Kidney (tissue), 14 donors: ENCODE data around the gene MYO1D. TPM values are rescaled to one million over a fixed set of nuclear protein-coding genes. Genes with fewer than 3 reads are reported as not detected.

Experiments used
- DNase-seq, 5 donors: peaks; one replicate each; pipeline ENCODE4 v3.0.0-alpha.2; 2013 to 2020
- FAIRE-seq: peaks from 2 replicates; lab custom pipeline; 2012; peaks lifted over from hg19 to GRCh38; lab: Jason Lieb, UNC
- H3K27ac ChIP-seq, 2 donors: one replicate each; pipeline ENCODE4 v1.7.0; 2013; ENCODE audit warnings: low read depth in 2 of 2, low read length in 2 of 2, inconsistent platforms in 1 of 2
- H3K27me3 ChIP-seq: one replicate; pipeline ENCODE4 v1.7.1; 2013; ENCODE audit warnings: low read length, inconsistent platforms; ENCODE audit not compliant: control insufficient read depth, insufficient read depth
- H3K36me3 ChIP-seq, 3 donors: one replicate each; pipeline versions ENCODE4 v1.7.0 to v1.7.1; 2013; ENCODE audit warnings: low read length in 3 of 3, control low read depth in 1 of 3, inconsistent platforms in 1 of 3; ENCODE audit not compliant: insufficient read depth in 3 of 3, control insufficient read depth in 2 of 3
- H3K4me1 ChIP-seq, 3 donors: one replicate each; pipeline versions ENCODE4 v1.7.0 to v1.7.1; 2013; ENCODE audit warnings: low read length in 3 of 3, inconsistent platforms in 1 of 3, low read depth in 1 of 3; ENCODE audit not compliant: control insufficient read depth in 2 of 3, insufficient read depth in 2 of 3
- H3K4me3 ChIP-seq, 3 donors: one replicate each; pipeline versions ENCODE4 v1.7.0 to v1.8.1; 2013; ENCODE audit warnings: low read length in 3 of 3, control low read depth in 1 of 3, inconsistent platforms in 1 of 3
- H3K9ac ChIP-seq, 3 donors: one replicate each; pipeline versions ENCODE4 v1.7.0 to v1.7.1; 2013; ENCODE audit warnings: low read length in 3 of 3, control low read depth in 1 of 3, inconsistent platforms in 1 of 3
- H3K9me3 ChIP-seq, 3 donors: one replicate each; pipeline versions ENCODE4 v1.7.0 to v1.7.1; 2013; ENCODE audit warnings: low read length in 3 of 3, control low read depth in 1 of 3, inconsistent platforms in 1 of 3; ENCODE audit not compliant: control insufficient read depth in 2 of 3, insufficient read depth in 1 of 3
- CTCF ChIP-seq: IDR thresholded peaks from 3 replicates; pipeline ENCODE4 v1.5.1; 2012; ENCODE audit warnings: mild to moderate bottlenecking, moderate library complexity, borderline replicate concordance; ENCODE audit not compliant: insufficient read depth; ENCODE audit errors: extremely low read depth
- intact Hi-C: fragments of 100-400 bp; cut with DNase I; formaldehyde crosslinking; loops from one replicate; pipeline ENCODE4 v1.11.1; 2022
- polyA plus RNA-seq: library from polyadenylated mRNA; stranded (reverse); fragments of 350-450 nt; fragmentation: Illumina TruSeq; extraction: RNeasy Lipid Tissue Mini Kit (QIAGEN cat#74804); gene quantifications from one replicate; pipeline ENCODE4 v1.2.3, GENCODE V29; 2014; ENCODE audit warnings: low read depth, low replicate concordance; ENCODE audit not compliant: insufficient read depth
- total RNA-seq: library from RNA; stranded (reverse); fragmentation: NEBNext Ultra II Directional; extraction: Animal tissue kit (Norgen Biotek cat#: 25700); gene quantifications from one replicate; pipeline ENCODE4 v1.2.1, GENCODE V29; 2021
- donor health status: control.
- donor health status: control.
- donor health status: control.
- donor health status: control.
- donor health status: control.
- donor health status: DM: yes; HTN: yes; CAD: no.
- donor health status: Normal renal cell carcinoma (clear cell type).

MYO1D gene
- total and polyA plus RNA-seq, 2 donors from 2014 or later = 21.1 to 99.9 TPM

- Histone ChIP-seq H3K27me3 (no peaks in the 10 kb centered on the region), H3K4me1 (peaks cover 0 to 3% (median 0%) of the 10 kb centered on the region in 3 donors), H3K36me3 (no peaks in the 10 kb centered on the region), H3K9me3 (no peaks in the 10 kb centered on the region), H3K27ac (no peak overlapping the region), H3K4me3 (no peak overlapping the region), H3K9ac (no peak overlapping the region)
- no peak for TF ChIP-seq CTCF
- intact Hi-C loops = no loop called here
- FAIRE-seq (no peak), DNase-seq (no peak)
Observed at GRCh38 chr17:32833076-32833475, 43.8 kb downstream of the MYO1D start.

GRCh38 chr17:32831627-32832243, 45.2 kb downstream of the MYO1D start:
- no peaks in the 10 kb centered on the region for H3K27me3 ChIP-seq
- FAIRE-seq = no peak

GRCh38 chr17:32831223-32831622, 45.7 kb downstream of the MYO1D start:
- Histone ChIP-seq H3K9ac (no peak overlapping the region), H3K4me1 (peaks cover 0 to 3% (median 0%) of the 10 kb centered on the region in 3 donors), H3K36me3 (no peaks in the 10 kb centered on the region), H3K9me3 (no peaks in the 10 kb centered on the region), H3K27me3 (no peaks in the 10 kb centered on the region), H3K4me3 (no peak overlapping the region), H3K27ac (no peak overlapping the region)
- intact Hi-C loops = no loop called here
- DNase-seq (no peak), FAIRE-seq (no peak)
- no peak for TF ChIP-seq CTCF

More at GRCh38 chr17:32831627-32832243, 45.2 kb downstream of the MYO1D start:
- intact Hi-C loops = no loop called here
- TF ChIP-seq CTCF = no peak
- Histone ChIP-seq H3K4me3 (no peak overlapping the region), H3K36me3 (no peaks in the 10 kb centered on the region), H3K27ac (no peak overlapping the region), H3K4me1 (peaks cover 0 to 3% (median 0%) of the 10 kb centered on the region in 3 donors), H3K9me3 (no peaks in the 10 kb centered on the region), H3K9ac (no peak overlapping the region)
- no peak for DNase-seq
